MG63 (cell line): ENCODE results near the gene GLIS2. TPM values are rescaled to one million over a fixed set of nuclear protein-coding genes. Genes with fewer than 3 reads are reported as not detected.
A peak's percentile ranks its signal among the peaks of the same experiment; 100 is the strongest.
"Not testable (repeated sequence)": the region's sequence is repeated elsewhere in the genome, so short reads cannot be mapped to it uniquely, and the experiment has no call there.

ENCODE experiments used
- DNase-seq: peaks from one replicate; pipeline ENCODE4 v3.0.0-alpha.2; 2020
- H3K27me3 ChIP-seq: fragments of 250-450 bp; sonication (Bioruptor Pico); 2 replicates; pipeline ENCODE4 v1.5.1; 2020; ENCODE audit warnings: mild to moderate bottlenecking, moderate library complexity
- H3K36me3 ChIP-seq: fragments of 250-450 bp; sonication (Bioruptor Pico); 2 replicates; pipeline ENCODE4 v1.5.1; 2020; ENCODE audit warnings: mild to moderate bottlenecking, moderate library complexity
- H3K4me3 ChIP-seq: fragments of 250-450 bp; sonication (Bioruptor Pico); 2 replicates; pipeline ENCODE4 v1.5.1; 2020; ENCODE audit warnings: mild to moderate bottlenecking, moderate library complexity
- H3K9me3 ChIP-seq: fragments of 250-450 bp; sonication (Bioruptor Pico); 2 replicates; pipeline ENCODE4 v1.5.1; 2020; ENCODE audit warnings: mild to moderate bottlenecking, moderate library complexity
- total RNA-seq: library from RNA; depleted of rRNA; stranded (reverse); fragments of >200 nt; shearing (Covaris generic); gene quantifications from 2 replicates; pipeline ENCODE4 v1.2.3, GENCODE V29; 2014; ENCODE audit warnings: low replicate concordance

The GLIS2 gene
- total RNA-seq, 1 experiment from 2014 or later: 2.1 TPM

- DNase-seq: no peak
- Histone ChIP-seq H3K9me3 (no peaks in the 10 kb centered on the region), H3K4me3 (no peak overlapping the region), H3K36me3 (peaks cover 87% of the 10 kb centered on the region), H3K27me3 (no peaks in the 10 kb centered on the region)
Observed at GRCh38 chr16:4337540-4338088, 21.7 kb downstream of the GLIS2 start.

DNA sequence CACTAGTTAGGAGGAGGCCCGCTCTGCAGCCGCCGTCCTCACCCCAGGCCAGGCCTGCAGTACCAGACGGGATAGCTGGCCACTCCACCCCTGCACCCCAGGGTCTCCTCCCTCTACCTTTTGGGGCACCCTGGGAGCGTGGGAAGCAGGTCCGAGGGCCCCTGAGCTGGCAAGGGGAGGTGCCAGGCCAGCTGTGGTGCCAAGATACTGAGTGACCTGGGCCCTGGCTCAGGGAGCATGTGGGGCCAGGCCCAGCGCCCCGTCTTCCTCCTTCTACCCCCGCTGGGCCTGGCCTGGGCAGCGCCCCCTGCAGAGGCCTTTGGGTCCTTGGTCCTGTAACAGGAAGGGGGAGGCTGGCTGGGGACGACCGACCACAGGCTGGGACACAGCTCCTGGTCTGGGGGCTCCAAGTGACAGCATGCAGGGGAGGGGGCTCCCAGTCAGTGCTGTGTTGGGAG lies 22.3 kb downstream of the GLIS2 start:
- no peaks in the 10 kb centered on the region for H3K27me3 ChIP-seq
- peaks cover 92% of the 10 kb centered on the region for H3K36me3 ChIP-seq
- H3K9me3 ChIP-seq: no peaks in the 10 kb centered on the region
- no peak overlapping the region for H3K4me3 ChIP-seq
- DNase-seq: no peak

DNA sequence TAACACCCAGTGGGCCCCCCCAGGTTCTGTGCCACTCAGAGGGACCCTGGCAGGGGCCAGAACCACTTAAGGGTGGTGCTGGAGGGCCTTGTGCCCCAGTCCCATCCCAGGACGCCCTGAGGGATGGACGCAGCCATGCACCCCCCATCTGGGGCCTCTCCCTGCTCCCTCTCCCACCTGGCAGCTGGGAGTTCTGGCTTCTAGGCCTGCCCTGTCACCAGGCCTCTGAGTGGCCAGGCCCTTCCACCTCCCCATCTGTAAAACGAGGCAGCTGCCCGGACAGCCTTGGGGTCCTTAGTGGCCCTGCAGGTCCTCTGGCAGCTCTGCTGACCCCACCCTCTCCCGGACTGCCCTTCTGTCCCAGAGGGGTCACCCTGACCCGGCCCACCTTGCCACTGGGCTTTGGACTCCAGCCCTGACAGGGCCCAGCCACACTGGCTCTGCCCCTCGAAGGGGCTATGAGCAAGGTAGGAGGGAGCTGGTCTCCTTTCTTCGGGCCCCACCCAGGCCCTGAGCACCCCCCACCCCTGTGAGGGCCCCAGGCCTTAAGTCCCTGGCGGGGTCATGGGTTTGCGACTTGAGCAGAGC lies 22.9 kb downstream of the GLIS2 start:
- H3K9me3 ChIP-seq: no peaks in the 10 kb centered on the region
- H3K27me3 ChIP-seq: no peaks in the 10 kb centered on the region
- DNase-seq: no peak
- H3K36me3 ChIP-seq: peaks cover 92% of the 10 kb centered on the region
- no peak overlapping the region for H3K4me3 ChIP-seq

DNA sequence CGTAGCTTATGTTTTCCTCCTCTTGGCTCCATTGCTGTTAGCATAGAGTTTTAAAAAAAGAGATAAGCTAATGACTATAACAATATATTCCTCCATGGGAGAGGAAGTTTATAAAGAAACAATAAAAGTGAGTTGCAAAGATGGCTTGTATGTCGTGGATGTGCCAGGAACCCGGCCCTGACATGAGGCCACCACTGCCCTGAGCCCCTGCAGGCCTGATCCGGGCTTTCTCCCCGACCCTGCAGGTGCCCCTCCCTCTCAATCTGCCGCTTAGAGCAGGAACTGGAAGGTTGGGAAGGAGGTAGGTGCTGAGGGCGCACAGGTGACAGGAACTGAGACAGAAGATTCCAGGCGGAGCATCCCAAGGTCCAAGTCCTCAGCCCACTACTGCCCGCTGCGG lies 23.6 kb downstream of the GLIS2 start:
- H3K4me3 ChIP-seq: no peak overlapping the region
- H3K27me3 ChIP-seq: no peaks in the 10 kb centered on the region
- H3K9me3 ChIP-seq: no peaks in the 10 kb centered on the region
- H3K36me3 ChIP-seq: peaks cover 88% of the 10 kb centered on the region
- DNase-seq: no peak

GRCh38 chr16:4339909-4340308 lies 24.0 kb downstream of the GLIS2 start:
- H3K9me3 ChIP-seq: no peaks in the 10 kb centered on the region
- peaks cover 84% of the 10 kb centered on the region for H3K36me3 ChIP-seq
- H3K27me3 ChIP-seq: no peaks in the 10 kb centered on the region
- H3K4me3 ChIP-seq: no peak overlapping the region
- peak; percentile 61 for DNase-seq

- H3K4me3 ChIP-seq: no peak overlapping the region
- H3K36me3 ChIP-seq: peaks cover 82% of the 10 kb centered on the region
- no peak for DNase-seq
- no peaks in the 10 kb centered on the region for H3K9me3 ChIP-seq
- H3K27me3 ChIP-seq: no peaks in the 10 kb centered on the region
Observed at GRCh38 chr16:4340443-4340842, 24.6 kb downstream of the GLIS2 start.

GRCh38 chr16:4341250-4341649 lies 25.4 kb downstream of the GLIS2 start:
- Histone ChIP-seq H3K36me3 (peaks cover 75% of the 10 kb centered on the region), H3K9me3 (no peaks in the 10 kb centered on the region), H3K27me3 (no peaks in the 10 kb centered on the region), H3K4me3 (no peak overlapping the region)
- DNase-seq: no peak

DNA sequence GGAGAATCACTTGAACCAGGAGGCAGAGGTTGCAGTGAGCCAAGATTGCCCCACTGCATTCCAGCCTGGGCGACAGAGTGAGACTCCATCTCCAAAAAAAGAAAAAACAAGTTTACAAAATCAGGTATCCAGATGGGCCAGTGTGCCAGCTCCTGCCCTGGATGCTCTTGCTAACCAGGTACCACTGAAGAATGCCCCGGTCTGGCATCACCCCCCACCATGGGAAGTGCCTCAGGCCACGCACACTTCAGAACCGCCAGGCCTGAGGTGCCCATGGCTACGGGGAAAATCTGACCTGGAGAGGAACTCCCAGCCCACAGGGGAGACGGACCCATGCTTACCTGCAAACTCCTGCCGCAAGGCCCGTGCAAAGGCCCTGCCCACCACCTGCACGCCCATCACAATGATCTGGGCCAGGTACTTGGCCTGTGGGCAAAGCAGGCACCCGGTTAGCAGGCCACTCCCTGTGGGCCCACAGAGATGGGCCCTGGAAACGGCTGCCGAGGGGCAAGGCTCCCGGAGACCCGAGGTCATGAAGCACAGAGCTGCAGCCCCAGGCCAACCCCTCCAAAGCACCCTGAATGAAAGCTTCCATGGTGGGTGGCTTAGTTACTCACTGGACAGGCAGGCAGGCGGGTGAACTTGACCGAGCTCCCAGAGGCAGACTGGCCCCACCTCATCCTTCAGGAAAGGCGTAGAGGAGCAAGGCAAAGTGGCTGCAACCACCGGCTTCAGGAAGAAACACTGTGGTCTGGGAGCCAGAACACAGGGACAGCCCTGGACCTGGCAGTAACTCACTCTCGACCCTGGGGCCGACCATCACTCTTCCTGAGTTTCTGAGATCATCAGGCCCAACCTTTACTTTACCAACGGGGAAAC lies 27.2 kb downstream of the GLIS2 start:
- Histone ChIP-seq H3K4me3 (no peak overlapping the region), H3K9me3 (no peaks in the 10 kb centered on the region), H3K27me3 (no peaks in the 10 kb centered on the region), H3K36me3 (peaks cover 79% of the 10 kb centered on the region)
- DNase-seq: no peak

- H3K9me3 ChIP-seq, DNase-seq, H3K4me3 ChIP-seq, H3K27me3 ChIP-seq: not testable (repeated sequence)
- peaks cover 73% of the 10 kb centered on the region for H3K36me3 ChIP-seq
Observed at GRCh38 chr16:4344300-4344982, 28.6 kb downstream of the GLIS2 start.

- no peak overlapping the region for H3K4me3 ChIP-seq
- no peak for DNase-seq
Observed at GRCh38 chr16:4344983-4345835, 29.3 kb downstream of the GLIS2 start.

DNA sequence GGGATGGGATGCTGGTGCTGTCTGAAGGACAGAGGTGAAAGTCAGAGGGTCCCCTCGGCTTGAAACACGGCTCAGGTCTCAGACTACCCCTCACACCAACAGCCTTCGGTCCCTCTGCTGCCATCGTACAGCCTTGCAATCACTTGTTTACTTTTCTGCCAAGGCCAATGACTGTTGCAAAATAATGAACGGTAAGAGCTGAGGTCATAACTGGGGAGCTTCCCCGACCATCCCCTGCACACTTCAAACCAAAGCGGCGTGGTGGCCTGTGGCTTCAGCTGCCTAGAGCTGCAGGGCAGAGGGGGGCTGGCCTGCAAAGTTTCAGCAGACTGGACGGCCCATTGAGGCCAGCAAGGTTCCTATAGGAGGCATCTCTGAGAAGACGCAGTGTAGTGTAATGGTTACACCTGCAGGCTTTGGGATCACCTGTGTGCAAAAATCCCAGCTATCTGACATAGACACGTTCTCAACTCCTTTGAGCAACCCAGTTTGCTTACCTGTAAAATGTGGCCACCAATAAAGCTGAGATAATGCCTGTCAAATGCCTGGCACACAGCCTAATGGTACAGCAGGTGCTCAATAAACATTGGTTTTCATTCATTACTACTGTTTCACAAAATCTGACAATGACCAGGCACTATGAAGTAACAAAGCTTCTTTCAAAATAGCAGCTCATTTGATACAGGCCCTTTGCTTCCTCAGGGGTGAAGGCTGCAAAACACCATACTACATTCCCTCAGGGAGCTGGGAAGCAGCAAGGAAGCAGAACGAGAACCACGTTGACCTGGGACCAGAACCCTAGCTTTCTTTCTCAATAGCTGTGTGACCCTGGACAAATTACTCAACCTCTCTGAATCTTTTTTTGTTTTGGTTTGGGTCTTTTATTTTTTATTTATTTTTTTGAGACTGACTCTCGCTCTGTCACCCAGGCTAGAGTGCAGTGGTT lies 30.2 kb downstream of the GLIS2 start:
- H3K9me3 ChIP-seq: no peaks in the 10 kb centered on the region
- H3K36me3 ChIP-seq: peaks cover 61% of the 10 kb centered on the region
- no peak for DNase-seq
- H3K4me3 ChIP-seq: no peak overlapping the region
- no peaks in the 10 kb centered on the region for H3K27me3 ChIP-seq

More at GRCh38 chr16:4344983-4345835, 29.3 kb downstream of the GLIS2 start:
- no peaks in the 10 kb centered on the region for H3K27me3 ChIP-seq
- H3K9me3 ChIP-seq: no peaks in the 10 kb centered on the region
- peaks cover 70% of the 10 kb centered on the region for H3K36me3 ChIP-seq

- H3K36me3 ChIP-seq: peaks cover 54% of the 10 kb centered on the region
- no peaks in the 10 kb centered on the region for H3K9me3 ChIP-seq
Observed at GRCh38 chr16:4347010-4347409, 31.1 kb downstream of the GLIS2 start.

DNA sequence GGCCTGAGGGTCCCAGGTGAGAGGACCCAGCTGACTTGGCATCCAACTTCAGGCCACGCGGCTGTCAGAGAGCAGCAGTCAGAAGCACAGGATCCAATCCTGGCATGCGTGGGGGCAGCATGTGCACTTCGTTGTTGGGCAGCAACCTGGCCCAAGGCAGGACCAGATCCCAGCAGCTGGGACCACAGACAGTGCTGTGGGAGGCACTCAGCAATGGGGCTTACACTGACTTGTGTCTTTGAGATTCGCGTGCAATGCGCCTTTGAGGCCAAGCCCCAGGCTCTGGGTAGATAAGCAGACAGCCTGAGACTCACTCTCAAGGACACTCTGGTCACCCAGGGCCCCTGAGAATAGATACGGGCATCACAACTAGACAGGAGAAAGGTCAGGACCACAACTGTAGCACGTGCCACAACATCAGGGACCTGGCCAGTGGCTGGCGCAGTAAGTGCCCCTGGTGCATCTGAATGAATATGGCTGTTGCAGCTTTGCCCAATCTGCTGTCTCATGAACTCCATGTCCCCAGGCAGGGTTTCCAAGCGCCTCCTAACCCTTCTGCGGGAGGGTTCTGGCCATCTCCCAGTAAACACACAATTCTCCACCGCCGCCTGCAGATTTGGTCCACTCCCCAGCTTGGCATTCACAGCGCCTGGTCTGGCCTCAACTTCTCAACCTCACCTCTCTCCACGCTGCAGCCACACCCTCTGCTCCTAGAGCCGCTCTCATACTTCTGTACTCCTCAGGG lies 32.1 kb downstream of the GLIS2 start:
- no peaks in the 10 kb centered on the region for H3K9me3 ChIP-seq
- H3K27me3 ChIP-seq: no peaks in the 10 kb centered on the region
- peaks cover 46% of the 10 kb centered on the region for H3K36me3 ChIP-seq
- DNase-seq: no peak
- no peak overlapping the region for H3K4me3 ChIP-seq

More at GRCh38 chr16:4347010-4347409, 31.1 kb downstream of the GLIS2 start:
- no peaks in the 10 kb centered on the region for H3K27me3 ChIP-seq
- DNase-seq: no peak
- no peak overlapping the region for H3K4me3 ChIP-seq

DNA sequence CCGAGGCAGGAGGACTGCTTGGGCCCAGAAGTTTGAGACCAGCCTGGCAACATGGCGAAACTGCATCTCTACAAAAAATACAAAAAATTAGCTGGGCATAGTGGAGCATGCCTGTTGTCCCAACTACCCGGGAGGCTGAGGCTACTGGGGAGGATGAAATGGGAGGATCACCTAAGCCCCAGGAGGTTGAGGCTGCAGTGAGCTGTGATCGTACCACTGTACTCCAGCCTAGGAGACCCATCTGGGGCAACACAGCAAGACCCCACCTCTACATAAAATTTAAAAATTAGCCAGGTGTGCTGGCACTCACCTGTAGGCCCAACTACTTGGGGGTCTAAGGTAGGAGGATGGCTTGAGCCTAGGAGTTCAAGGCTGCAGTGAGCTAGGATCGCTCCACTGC lies 33.5 kb downstream of the GLIS2 start:
- peaks cover 36% of the 10 kb centered on the region for H3K36me3 ChIP-seq

DNA sequence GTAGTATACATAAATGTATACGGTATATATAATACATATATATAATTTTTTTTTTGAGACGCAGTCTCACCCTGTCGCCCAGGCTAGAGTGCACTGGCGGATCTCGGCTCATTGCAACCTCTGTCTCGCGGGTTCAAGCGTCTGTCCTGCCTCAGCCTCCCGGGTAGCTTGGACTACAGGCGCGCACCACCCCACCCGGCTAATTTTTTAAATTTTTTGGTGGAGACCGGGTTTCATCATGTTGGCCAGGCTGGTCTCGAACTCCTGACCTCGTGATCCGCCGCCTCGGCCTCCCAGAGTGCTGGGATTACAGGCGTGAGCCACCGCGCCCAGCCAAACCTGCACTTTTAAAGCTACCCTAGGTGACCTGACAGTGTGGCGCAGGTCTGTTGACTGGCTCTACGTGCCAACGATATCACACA lies 34.5 kb downstream of the GLIS2 start:
- DNase-seq: no peak
- H3K27me3 ChIP-seq: no peaks in the 10 kb centered on the region
- no peaks in the 10 kb centered on the region for H3K9me3 ChIP-seq
- H3K36me3 ChIP-seq: peaks cover 33% of the 10 kb centered on the region
- peak overlapping the region; percentile 85 for H3K4me3 ChIP-seq

More for the DNA sequence above, 33.5 kb downstream of the GLIS2 start:
- DNase-seq: no peak
- no peak overlapping the region; the same call in 1 of the 2 replicates for H3K4me3 ChIP-seq
- no peaks in the 10 kb centered on the region for H3K9me3 ChIP-seq
- H3K27me3 ChIP-seq: no peaks in the 10 kb centered on the region
